LNCaP clone FGC (cell line): ENCODE data around the gene SERINC1.

ENCODE experiments used
- DNase-seq: peaks from one replicate; pipeline ENCODE4 v3.0.0-alpha.2; 2011; ENCODE audit warnings: low read depth
- H3K4me3 ChIP-seq: 2 replicates; pipeline ENCODE4 v1.5.1; 2011; ENCODE audit warnings: mild to moderate bottlenecking, low read depth, low read length, control low read depth
- CTCF ChIP-seq: IDR thresholded peaks from 2 replicates; pipeline ENCODE4 v1.5.1; 2012; ENCODE audit warnings: mild to moderate bottlenecking; ENCODE audit not compliant: control insufficient read depth, insufficient read depth; ENCODE audit errors: extremely low read depth

The SERINC1 gene

GRCh38 chr6:122422614-122423267, 48.9 kb downstream of the SERINC1 start:
- H3K4me3 ChIP-seq: no peak overlapping the region
- no peak for TF ChIP-seq CTCF
- DNase-seq: no peak

DNA sequence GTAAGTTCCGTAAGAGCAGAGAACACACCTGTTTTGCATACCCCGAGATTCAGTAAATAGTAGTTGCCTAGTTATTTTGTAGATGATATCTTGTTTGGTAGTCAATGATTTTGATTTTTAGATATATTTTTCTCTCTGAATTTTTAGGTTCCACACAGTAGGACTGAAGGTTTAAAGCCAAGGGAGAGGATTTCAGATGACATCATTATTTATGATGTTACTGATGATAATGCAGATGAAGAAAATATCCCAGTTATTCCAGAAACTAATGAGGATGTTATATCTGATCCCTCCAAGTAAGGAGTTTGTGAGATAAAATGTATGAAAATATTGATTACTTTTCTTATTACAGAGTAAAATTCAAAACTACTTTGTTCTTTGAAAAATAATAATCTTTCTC, 49.6 kb downstream of the SERINC1 start:
- no peak for TF ChIP-seq CTCF
- no peak for DNase-seq
- no peak overlapping the region for H3K4me3 ChIP-seq

- no peak overlapping the region for H3K4me3 ChIP-seq
- DNase-seq: no peak
- no peak for TF ChIP-seq CTCF
Measured at GRCh38 chr6:122416825-122417224, 54.8 kb downstream of the SERINC1 start.

GRCh38 chr6:122412001-122412400, 59.6 kb downstream of the SERINC1 start:
- TF ChIP-seq CTCF: no peak
- H3K4me3 ChIP-seq: no peak overlapping the region
- no peak for DNase-seq

DNA sequence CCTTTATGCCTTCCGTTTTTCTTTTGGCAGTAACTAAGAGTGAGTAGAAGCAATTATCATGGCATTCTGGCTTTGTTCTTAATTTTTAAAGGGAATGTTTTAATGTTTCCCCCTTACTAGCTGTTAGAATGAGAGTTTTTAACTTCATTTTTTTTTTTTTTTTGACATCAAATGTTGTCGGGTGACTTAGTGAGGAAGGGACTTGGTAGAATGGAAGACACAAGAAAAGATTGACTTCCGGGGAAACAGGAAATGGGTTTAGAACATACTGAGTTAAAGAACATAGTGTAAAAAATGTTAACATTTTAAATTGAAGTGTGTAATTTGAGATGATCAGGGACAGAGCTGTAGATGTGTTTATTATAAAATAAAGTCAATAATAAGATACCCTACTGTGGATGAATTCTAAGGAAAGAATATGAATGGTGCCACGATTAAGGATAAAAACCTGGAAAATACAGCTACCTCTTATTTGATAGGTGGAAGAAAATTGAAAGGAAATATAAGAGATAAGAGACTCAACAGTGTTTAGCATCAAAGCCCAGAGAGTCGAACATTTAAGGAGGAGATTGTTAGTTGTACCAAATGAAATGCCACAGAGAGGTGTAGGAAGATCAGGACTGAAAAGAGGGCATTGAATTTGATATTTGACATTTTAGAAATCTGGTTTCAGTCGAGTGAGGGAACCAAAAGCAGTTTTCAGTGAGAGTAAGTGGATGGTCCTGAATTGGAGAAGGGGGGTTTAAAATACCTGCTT, 62.7 kb downstream of the SERINC1 start:
- no peak for DNase-seq

DNA sequence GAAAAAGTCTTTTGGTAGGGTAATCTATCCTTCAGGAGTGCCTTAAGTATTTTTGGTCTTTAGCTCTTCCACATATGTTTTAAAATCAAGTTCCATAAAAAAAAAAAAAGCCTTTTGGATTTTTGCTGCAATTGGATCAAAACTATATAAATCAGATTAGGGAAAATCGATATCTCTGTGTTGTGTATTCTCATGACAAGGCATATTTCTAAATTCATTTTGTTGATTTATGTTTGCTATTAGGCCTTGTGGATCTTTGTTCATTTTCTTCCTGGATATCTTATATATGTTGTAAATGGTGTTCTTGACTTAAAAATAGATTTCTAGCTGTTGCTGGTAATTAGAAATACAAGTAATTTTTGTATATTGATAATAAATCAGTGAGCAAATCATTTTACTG, 63.4 kb downstream of the SERINC1 start:
- no peak for TF ChIP-seq CTCF
- no peak overlapping the region for H3K4me3 ChIP-seq
- DNase-seq: no peak

More for the DNA sequence above, 62.7 kb downstream of the SERINC1 start:
- H3K4me3 ChIP-seq: no peak overlapping the region
- no peak for TF ChIP-seq CTCF
